ENCODE results near the gene WDFY4.

Gene WDFY4

GRCh38 chr10:49010295-49010694 is 325.6 kb downstream of the WDFY4 start:
- TF ChIP-seq, protein P1, sequence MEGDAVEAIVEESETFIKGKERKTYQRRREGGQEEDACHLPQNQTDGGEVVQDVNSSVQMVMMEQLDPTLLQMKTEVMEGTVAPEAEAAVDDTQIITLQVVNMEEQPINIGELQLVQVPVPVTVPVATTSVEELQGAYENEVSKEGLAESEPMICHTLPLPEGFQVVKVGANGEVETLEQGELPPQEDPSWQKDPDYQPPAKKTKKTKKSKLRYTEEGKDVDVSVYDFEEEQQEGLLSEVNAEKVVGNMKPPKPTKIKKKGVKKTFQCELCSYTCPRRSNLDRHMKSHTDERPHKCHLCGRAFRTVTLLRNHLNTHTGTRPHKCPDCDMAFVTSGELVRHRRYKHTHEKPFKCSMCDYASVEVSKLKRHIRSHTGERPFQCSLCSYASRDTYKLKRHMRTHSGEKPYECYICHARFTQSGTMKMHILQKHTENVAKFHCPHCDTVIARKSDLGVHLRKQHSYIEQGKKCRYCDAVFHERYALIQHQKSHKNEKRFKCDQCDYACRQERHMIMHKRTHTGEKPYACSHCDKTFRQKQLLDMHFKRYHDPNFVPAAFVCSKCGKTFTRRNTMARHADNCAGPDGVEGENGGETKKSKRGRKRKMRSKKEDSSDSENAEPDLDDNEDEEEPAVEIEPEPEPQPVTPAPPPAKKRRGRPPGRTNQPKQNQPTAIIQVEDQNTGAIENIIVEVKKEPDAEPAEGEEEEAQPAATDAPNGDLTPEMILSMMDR (IDR thresholded peaks at IDR 0.05), result no peak

DNA sequence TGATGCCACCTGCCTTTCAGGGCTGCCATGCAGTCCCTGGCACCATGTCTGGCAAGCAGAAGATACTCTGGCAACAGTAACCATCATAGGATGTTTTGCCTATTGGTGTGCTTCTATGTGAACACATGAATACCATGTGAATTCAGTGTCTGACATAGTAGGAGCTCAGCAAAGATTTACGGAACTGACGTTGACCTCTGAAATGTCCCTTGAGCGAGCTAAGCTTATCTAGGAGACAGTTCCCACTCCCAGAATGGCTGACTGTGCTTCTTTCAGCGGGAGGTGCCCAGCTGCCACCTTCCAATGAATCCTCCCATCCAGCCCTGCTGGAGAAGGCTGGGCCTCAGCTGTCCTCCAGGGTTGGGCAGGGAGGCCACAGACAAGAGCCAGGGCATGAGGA is 326.2 kb downstream of the WDFY4 start:
- TF ChIP-seq, protein P1 (IDR thresholded peaks at IDR 0.05), result no peak

GRCh38 chr10:49011756-49012155 is 327.1 kb downstream of the WDFY4 start:
- TF ChIP-seq, protein P1 (IDR thresholded peaks at IDR 0.05), result no peak

DNA sequence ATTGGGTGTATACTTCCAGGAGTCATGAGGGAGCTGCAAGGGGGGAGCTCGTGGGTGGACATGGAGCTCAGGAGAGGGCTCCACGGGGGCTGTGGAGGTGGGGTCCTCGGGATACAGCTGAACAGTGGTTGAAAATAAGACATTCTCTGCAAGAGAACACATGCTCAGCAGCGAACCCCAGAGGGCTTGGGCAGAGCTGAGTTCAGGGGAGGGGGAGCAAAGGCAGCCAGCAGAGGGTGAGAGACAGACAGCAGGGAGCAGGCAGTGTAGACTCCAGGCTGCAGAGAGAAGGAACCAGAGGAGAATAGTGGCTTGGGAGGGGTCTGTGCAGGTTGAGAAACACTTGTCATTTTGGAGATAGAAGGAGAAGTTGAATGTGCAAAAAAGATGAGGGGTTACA is 327.9 kb downstream of the WDFY4 start:
- TF ChIP-seq, protein P1 (IDR thresholded peaks at IDR 0.05), result no peak

- TF ChIP-seq, protein P1 (IDR thresholded peaks at IDR 0.05), result no peak
Observed at GRCh38 chr10:49015700-49016099, 331.0 kb downstream of the WDFY4 start.

- TF ChIP-seq, protein P1 (IDR thresholded peaks at IDR 0.05), result no peak
Observed at GRCh38 chr10:49021685-49022084, 337.0 kb downstream of the WDFY4 start.

DNA sequence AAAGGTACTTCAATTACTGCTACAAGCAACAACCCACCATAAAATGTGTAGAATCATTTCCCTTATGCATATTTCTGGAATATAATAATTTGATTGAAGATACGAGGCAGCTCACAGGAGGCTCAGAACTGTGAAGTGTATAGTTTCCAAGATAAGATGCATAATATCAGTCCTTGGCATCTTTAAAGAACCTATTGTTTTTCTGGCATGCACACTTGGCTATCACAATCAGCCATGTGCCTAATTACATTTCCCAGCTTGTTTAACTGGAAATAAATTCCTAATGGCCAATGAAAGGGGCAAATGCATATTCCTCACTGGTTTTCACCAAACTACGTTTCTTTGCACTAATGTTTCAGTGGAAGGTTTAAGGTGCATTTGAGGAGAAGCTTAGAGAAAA is 338.4 kb downstream of the WDFY4 start:
- TF ChIP-seq, protein P1 (IDR thresholded peaks at IDR 0.05), result no peak

DNA sequence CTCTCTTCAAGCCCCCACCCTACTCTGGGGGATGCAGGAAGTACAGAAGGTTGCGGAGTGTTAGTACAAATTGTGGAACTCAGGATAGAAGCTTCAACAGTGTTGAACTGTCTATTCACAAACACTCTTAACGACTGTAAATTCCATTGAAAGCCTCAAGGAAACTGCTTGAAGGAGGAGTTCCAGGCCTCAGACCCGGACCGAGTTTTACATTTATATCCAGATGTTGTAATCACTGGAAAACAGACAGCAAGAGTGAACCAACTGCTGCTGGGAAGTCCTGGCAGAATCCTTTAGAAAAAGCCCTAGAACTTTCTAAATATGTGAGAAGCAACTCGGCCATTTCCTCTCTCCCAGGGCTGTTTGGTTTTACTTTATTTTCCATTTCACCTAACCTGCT is 339.1 kb downstream of the WDFY4 start:
- TF ChIP-seq, protein P1 (IDR thresholded peaks at IDR 0.05), result no peak

All from LNCAP (cell line).